Hindlimb muscle (tissue), 1 donor: ENCODE measurements around the gene C10orf62. TPM values are rescaled to one million over a fixed set of nuclear protein-coding genes. Genes with fewer than 3 reads are reported as not detected.

ENCODE experiments used
- DNase-seq: peaks from one replicate; pipeline ENCODE4 v3.0.0-alpha.2; 2013
- polyA plus RNA-seq: library from polyadenylated mRNA; unstranded; fragments of 120-200 nt; gene quantifications from one replicate; pipeline ENCODE4 v1.2.1, GENCODE V29; 2013; ENCODE audit not compliant: insufficient read length

Gene C10orf62
- polyA plus RNA-seq, 1 donor, result not detected

GRCh38 chr10:97587183-97587582 lies 2.3 kb upstream of the C10orf62 start:
- DNase-seq, result no peak

GRCh38 chr10:97590082-97590747 lies 694 bp downstream of the C10orf62 start:
- DNase-seq, result no peak

DNA sequence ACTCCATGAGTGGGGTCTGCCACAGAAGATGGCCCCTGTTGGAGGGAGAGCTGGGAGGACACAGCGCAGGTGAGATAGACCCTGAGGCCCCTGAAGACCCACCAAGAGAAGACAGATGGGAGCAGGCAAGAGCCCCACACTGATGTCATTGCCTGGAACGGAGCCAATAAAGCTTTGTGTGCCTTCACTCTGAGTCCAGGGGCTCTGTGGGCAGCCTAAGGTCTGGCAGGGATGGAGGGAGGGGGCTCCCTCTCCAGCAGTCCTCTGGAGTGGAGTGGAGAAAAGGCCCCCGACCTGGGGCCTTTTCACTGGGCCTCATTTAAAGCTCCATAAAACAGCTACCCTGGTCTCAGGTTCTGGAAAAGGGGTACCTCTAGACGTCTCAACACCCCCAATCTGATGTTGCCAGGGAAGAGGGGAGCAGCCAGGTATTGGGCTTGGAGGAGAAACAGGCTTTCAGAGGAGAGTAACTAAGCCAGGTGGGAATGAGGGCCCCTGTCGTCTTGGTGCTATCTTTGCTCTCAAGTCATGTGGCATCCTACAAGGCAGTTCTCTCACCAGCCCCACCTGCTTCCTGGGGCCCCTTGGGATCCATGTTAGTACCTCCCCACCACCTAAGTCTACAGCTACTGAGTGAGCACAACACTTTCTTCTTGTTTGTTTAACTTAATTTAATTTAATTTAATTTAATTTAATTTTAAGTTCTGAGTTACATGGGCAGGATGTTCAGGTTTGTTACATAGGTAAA lies 1.4 kb downstream of the C10orf62 start:
- DNase-seq, result no peak

DNA sequence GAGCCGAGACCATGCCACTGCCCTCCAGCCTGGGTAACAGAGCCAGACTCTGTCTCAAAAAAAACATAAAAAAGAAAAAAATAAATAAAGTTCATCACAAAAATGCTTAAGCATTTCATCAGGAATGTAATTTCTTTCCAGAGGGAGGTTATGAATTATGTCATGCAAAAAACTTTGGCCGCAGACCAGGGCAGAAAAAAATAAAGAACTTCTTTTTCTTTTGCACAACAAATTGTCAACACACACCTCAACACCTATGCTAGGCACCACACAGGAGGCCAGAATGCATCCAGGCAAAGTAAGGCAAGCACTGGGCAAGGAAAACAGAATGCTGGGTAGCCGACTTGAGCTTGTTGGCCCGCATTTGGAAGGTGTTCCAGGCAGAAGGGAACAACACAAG lies 3.9 kb downstream of the C10orf62 start:
- DNase-seq, result no peak

GRCh38 chr10:97596101-97597082 lies 6.9 kb downstream of the C10orf62 start:
- DNase-seq, result peak; percentile 73

DNA sequence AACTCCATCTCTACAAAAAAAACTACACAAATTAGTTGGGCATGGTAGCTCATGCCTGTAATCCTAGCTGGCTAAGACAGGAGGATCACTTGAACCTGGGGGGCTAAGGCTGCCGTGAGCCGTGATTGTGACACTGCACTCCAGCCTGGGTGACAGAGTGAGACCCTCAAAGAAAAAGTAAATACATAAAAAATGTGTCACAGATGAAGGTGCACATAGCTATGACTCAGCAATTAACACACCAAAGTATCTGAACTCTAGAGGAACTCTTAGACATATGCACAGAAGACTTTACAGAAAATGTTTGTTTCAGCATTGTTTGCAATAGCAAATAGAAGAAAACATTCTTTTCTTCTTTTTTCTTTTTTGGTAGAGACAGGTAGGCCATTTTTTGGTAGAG lies 8.3 kb downstream of the C10orf62 start:
- no peak for DNase-seq

GRCh38 chr10:97598407-97599271 lies 9.1 kb downstream of the C10orf62 start:
- no peak for DNase-seq

GRCh38 chr10:97599272-97599619 lies 9.7 kb downstream of the C10orf62 start:
- DNase-seq, result no peak

DNA sequence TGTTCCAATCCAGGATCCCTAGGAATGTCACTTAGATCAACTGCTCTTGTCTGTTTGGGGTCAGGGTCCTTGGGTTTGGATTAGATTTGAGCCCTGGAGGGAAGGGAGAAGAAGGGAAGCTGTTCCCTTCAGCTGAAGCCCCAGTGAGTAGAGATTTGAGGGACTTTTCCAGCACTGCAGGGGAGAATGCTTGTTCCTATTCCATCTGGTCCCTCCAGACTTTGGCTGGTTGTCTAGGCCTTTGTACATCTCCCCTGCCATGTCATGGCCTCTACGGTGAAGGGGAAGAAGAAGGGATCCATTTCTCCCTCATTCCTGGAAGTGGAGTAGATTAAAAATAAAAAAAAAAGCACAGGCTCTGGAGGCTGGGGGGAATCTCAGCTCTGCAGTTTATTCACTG lies 11.1 kb downstream of the C10orf62 start:
- DNase-seq, result no peak

GRCh38 chr10:97601268-97602215 lies 12.0 kb downstream of the C10orf62 start:
- peak; percentile 20 for DNase-seq

DNA sequence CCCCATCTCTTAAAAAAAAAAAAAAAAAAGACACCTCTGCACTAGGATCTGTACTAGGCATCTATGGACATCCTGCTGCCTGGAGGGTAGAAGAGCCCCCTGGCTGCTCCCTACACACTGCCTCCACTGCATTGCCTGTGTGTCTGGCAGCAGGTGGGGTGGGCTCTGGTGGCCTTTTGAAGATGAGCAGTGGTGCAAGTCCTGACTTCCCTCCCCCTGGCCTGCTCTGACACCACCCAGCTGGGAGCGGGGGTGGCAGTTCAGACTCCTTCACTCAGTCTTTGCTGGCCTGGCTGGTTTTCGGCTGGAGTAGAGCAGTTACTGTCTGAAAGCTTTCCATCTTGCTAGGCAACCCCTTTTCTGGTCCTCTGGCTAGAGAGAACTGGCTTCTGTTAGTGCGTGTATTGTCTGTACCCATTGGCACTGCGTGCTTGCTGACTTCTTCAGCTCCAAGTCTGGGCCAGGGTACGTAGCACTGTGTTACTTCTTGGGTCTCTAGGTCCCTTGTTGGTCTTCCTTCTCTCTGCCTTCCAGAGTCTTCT lies 17.6 kb downstream of the C10orf62 start:
- DNase-seq, result no peak

DNA sequence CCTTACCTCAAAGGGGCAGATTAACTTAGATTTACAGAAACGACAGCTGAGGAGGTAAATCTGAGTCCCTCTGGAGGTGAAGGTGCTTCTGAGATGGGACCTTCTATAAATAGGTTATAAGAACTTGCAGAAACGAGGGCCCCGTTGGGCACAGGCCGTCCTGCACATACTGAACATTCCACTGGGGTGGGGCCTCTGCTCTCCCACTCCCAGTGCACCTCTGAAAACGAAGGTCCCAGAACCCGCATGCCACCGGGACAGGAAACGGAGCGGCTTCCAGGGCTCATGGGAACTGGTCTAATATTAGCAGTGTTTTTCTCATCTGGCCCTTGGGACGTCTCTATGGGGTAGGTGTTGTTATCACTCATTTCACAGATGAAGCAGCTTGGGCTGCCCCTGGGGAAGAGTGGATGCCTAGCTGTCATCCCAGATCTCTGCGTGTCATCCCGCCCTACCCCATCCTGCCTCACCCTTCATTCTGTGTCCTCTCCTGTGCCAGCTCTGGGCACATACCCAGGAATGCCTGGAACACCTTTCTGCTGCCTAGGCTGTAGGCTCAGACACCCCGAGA lies 19.6 kb downstream of the C10orf62 start:
- DNase-seq, result no peak

DNA sequence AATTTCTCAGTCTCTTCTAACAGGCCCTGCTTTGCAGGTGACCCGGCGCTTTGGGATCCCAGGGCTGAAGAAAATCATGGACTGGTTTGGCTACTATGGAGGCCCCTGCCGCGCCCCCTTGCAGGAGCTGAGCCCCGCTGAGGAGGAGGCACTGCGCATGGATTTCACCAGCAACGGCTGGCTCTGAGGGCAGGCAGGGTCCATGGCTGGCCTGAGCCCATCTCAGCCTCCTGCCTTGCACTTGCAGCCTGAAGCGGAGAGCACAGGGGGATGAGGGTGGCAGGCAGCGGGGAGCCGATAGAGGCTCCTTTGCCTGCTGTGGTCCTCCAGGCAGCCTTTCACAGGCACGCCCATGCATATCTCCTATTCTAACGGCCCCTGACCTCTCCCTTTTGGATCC lies 22.0 kb downstream of the C10orf62 start:
- no peak for DNase-seq

- DNase-seq, result peak; percentile 42
Observed at GRCh38 chr10:97612386-97612785, 22.9 kb downstream of the C10orf62 start.

GRCh38 chr10:97618285-97618684 lies 28.8 kb downstream of the C10orf62 start:
- DNase-seq, result no peak

GRCh38 chr10:97618733-97619132 lies 29.2 kb downstream of the C10orf62 start:
- no peak for DNase-seq

- no peak for DNase-seq
Observed at GRCh38 chr10:97623277-97623676, 33.8 kb downstream of the C10orf62 start.

GRCh38 chr10:97627731-97628130 lies 38.2 kb downstream of the C10orf62 start:
- DNase-seq, result no peak

DNA sequence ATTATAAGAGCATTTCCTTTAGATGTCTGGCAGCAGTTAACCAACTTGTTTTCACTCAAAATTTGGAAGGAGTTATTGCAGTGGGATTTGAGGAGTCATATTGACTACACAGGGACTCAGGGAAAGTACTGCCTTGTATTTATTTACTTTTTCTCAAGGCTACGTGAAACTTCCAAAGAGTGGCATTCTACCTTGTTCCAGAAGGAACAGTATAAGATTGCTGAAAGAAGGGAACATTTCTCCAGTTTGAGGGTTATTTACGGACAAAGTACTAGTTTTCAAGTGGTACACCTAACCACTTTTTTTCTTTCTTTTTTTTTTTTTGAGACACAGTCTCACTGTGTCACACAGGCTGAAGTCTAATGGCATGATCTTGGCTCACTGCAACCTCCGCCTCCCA lies 38.7 kb downstream of the C10orf62 start:
- no peak for DNase-seq

DNA sequence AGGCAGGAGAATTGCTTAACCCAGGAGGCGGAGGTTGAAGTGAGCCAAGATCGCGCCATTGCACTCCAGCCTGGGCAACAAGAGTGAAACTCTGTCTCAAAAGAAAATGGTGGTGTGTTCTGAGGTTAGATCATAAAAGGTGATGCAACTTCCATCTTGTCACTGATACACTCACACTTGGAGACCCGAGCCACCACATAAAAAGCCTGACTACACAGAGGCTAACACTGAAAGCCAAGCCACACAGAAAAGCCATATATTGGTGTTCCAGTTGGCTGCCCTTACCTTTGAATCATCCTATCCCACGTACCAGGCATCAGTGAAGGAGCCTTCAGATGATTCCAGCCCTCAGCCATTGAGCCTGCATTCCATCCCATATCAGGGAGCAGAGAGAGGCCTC lies 39.8 kb downstream of the C10orf62 start:
- DNase-seq, result no peak
